ENCODE data around the gene MRPS7. TPM values are rescaled to one million over a fixed set of nuclear protein-coding genes. Genes with fewer than 3 reads are reported as not detected.

MRPS7 gene
- total RNA-seq = 58.7 and 62.5 TPM in 2 replicates

DNA sequence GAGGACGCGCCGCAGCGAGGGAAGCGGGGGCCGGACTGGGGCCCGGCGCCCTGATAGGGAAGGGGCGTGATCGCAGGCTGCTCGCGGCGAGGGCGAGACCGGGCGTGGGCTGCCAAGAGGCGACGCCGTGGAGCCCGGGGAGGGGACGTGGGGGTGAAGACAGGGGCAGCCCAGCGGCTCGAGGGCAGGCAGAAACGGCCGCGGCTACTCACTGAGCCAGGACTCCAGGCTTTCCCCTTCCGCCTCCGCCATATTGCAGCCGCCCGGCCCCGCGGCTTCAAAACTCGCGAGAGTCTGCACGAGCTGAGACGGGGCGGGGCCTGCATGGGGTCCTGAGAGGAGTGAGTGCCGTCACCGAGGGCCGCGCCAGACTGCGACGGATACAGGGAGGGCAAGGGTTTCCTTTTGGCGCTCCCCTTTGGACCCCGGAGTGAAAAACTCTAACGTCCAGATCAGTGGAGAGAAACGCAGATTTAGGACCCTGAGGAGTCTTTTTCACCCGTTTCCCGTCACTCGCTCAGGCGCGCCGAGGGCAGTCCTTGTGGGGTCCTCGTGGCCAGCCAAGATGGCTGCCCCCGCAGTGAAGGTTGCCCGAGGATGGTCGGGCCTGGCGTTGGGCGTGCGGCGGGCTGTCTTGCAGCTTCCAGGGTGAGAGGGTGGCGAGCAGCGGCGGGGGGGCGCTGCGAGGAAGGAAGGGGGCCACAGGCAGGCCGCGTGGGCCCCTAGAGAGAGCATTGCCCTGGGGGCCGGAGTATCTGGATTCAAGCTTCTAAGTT, at the start of gene MRPS7, which contains the start of gene GGA3:
Gene MRPS7, plus strand, starts transcription at position 544 of the 776 bp plus-strand sequence. Its CDS starts 22 bp downstream, at position 566.
Gene GGA3, minus strand, starts transcription at position 271 of the 776 bp plus-strand sequence. Its CDS starts 19 bp downstream, at position 252.

DNA sequence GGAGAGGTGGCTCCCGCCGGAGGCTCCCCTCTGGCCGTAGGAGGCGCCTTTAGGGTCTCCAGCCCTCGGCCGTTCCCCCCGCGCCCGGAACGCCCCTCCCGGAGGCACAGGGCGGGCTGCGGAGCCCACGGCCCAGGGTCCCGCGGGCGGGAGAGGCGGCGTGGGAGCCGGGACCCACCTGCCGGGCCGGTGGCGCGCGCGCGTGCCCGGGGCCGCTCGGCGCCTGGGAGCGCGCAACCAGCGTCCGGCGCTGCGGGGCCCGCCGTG, 9.2 kb downstream of the MRPS7 start, which contains the start of gene MIF4GD:
Gene MIF4GD, minus strand, starts transcription at position 266 of the 267 bp plus-strand sequence. CDS start 1,036 bp downstream, outside the sequence.

DNA sequence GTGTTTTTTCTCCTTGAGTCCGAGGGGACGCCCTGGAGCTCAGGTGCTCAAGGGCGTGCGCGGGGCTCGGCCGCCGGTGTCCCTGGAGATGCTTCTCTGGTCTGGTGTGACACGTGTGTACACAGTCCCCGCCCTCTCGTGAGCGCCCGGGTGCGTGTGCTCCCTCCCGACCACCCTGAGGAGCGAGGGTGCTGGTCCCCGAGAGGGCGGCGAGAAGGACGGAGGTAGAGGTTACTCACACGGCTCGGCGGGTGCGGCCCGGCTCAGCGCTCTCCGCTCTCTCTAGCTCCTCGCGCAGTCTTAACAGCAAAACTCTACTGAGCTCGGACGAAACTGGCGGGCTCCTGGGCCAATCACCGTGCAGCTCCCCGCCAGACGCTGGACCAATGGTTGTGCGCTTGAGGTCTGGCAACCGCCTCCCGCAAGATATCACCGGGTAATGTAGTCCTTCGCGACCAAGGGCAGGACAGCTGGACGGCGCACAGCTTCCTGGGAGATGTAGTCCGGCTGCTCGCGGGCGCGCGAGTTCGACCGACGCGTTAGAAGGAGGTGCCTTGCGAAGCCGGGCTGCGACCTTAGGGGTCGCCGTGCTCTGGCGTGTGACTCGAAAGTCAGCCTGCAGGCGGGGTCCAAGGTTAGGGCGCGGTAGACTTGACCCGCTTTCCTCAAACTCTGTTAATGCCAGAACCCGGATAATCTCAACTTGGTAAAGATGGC, 27.6 kb downstream of the MRPS7 start, which contains the start of gene SLC25A19:
Gene SLC25A19, minus strand, starts transcription at position 319 of the 717 bp plus-strand sequence. CDS start 2,669 bp downstream, outside the sequence.

Other genes starting within 250 kb of the MRPS7 start
- 27.0 and 30.6 TPM in 2 replicates for gene MRPL58, start 249.2 kb upstream of the MRPS7 start, total RNA-seq
- gene ATP5PD, start 214.9 kb upstream of the MRPS7 start, total RNA-seq = 371 and 373 TPM in 2 replicates
- gene KCTD2, start 214.7 kb upstream of the MRPS7 start, total RNA-seq = 15.0 and 15.9 TPM in 2 replicates
- gene SLC16A5, start 173.9 kb upstream of the MRPS7 start, total RNA-seq = 1.1 and 1.5 TPM in 2 replicates
- gene ARMC7, start 151.9 kb upstream of the MRPS7 start, total RNA-seq = 1.6 and 1.8 TPM in 2 replicates
- gene NT5C, start 130.1 kb upstream of the MRPS7 start, total RNA-seq = 33.4 and 44.3 TPM in 2 replicates
- 60.5 and 68.2 TPM in 2 replicates for gene JPT1, start 107.4 kb upstream of the MRPS7 start, total RNA-seq
- gene SUMO2, start 78.9 kb upstream of the MRPS7 start, total RNA-seq = 123 and 178 TPM in 2 replicates
- gene NUP85, start 56.2 kb upstream of the MRPS7 start, total RNA-seq = 21.5 and 28.4 TPM in 2 replicates
- 13.0 and 13.3 TPM in 2 replicates for gene GGA3, start 273 bp upstream of the MRPS7 start, total RNA-seq
- gene MIF4GD, start 9.4 kb downstream of the MRPS7 start, total RNA-seq = 11.6 and 11.9 TPM in 2 replicates
- gene SLC25A19, start 27.6 kb downstream of the MRPS7 start, total RNA-seq = 4.1 and 7.9 TPM in 2 replicates
- 74.9 and 81.5 TPM in 2 replicates for gene GRB2, start 143.8 kb downstream of the MRPS7 start, total RNA-seq
- gene TMEM94, start 194.8 kb downstream of the MRPS7 start, total RNA-seq = 17.8 and 21.5 TPM in 2 replicates

Measured in aortic smooth muscle cell (primary cell).